GM12878 (cell line): Measurements from ENCODE around the gene PCDHA1. TPM values are rescaled to one million over a fixed set of nuclear protein-coding genes. Genes with fewer than 3 reads are reported as not detected.

Experiments
- ATAC-seq: fragments of 200-7000 bp; cut with Tn5 transposase; 3 replicates; pipeline ENCODE4 v1.9.1; 2020; ENCODE audit warnings: mild to moderate bottlenecking, moderate library complexity
- BruUV-seq: library from RNA; stranded (reverse); fragments of 400-500 nt; replicated peaks from 2 replicates; lab custom pipeline; 2021; lab: Mats Ljungman, UMichigan
- CTCF ChIA-PET: fragments of 300-600 bp; sonication (Branson Sonifier 250); formaldehyde crosslinking; extraction: SDS; loops from one replicate; lab custom pipeline; 2021; ENCODE audit warnings: inconsistent platforms; lab: Yijun Ruan, JAX
- POLR2A ChIA-PET: fragments of 350-600 bp; formaldehyde crosslinking; extraction: SDS; loops from one replicate; lab custom pipeline; 2021; ENCODE audit warnings: inconsistent platforms; lab: Charles Lee
- RAD21 ChIA-PET: fragments of 300-600 bp; sonication (Branson Sonifier 250); formaldehyde crosslinking; loops from one replicate; lab custom pipeline; 2023; ENCODE audit warnings: antibody characterized with exemption; ENCODE audit not compliant: unreplicated experiment; lab: Charles Lee
- SMC1A ChIA-PET: fragments of 300-600 bp; sonication (Branson Sonifier 250); formaldehyde crosslinking; loops from one replicate; lab custom pipeline; 2023; ENCODE audit not compliant: unreplicated experiment, uncharacterized antibody; lab: Charles Lee
- DNase-seq: peaks from one replicate; pipeline ENCODE4 v3.0.0-alpha.2; 2011; ENCODE audit warnings: low read depth, low spot score
- FAIRE-seq: peaks from 3 replicates; lab custom pipeline; 2011; peaks lifted over from hg19 to GRCh38; lab: Jason Lieb, UNC
- H2AFZ ChIP-seq: 2 replicates; pipeline ENCODE4 v1.6.0; 2011; ENCODE audit warnings: low read depth, low read length, control low read depth; ENCODE audit not compliant: control insufficient read depth
- H3K27ac ChIP-seq: 2 replicates; pipeline ENCODE4 v1.5.1; 2011; ENCODE audit warnings: control low read depth; ENCODE audit not compliant: control insufficient read depth, insufficient read depth
- H3K27me3 ChIP-seq, 2 experiments: replicated peaks in 1 of 2; 2 replicates each; pipeline versions ENCODE4 v1.6.0 to v1.6.1; 2011; ENCODE audit warnings: low read length in 1 of 2; ENCODE audit not compliant: control insufficient read depth in 2 of 2, insufficient read depth in 2 of 2
- H3K36me3 ChIP-seq, 2 experiments: 2 replicates each; pipeline ENCODE4 v1.5.1; 2011; ENCODE audit warnings: low read length in 1 of 2; ENCODE audit not compliant: control insufficient read depth in 2 of 2, insufficient read depth in 2 of 2
- H3K4me1 ChIP-seq: 2 replicates; pipeline ENCODE4 v1.6.1; 2011; ENCODE audit warnings: mild to moderate bottlenecking, low read length, moderate library complexity, mixed read lengths; ENCODE audit not compliant: control insufficient read depth, insufficient read depth
- H3K4me2 ChIP-seq: 2 replicates; pipeline ENCODE4 v1.6.0; 2011; ENCODE audit warnings: control low read depth; ENCODE audit not compliant: control insufficient read depth, insufficient read depth
- H3K4me3 ChIP-seq: fragments of 200-600 bp; sonication (generic); 2 replicates; pipeline ENCODE4 v1.5.1; 2016
- H3K79me2 ChIP-seq: 2 replicates; pipeline ENCODE4 v1.6.0; 2011; ENCODE audit warnings: low read length; ENCODE audit not compliant: control insufficient read depth, insufficient read depth
- H3K9ac ChIP-seq: 2 replicates; pipeline ENCODE4 v1.8.0; 2011; ENCODE audit warnings: low read length, control low read depth, mixed read lengths; ENCODE audit not compliant: control insufficient read depth, insufficient read depth
- H3K9me3 ChIP-seq: replicated peaks from 3 replicates; pipeline ENCODE4 v1.5.1; 2011; ENCODE audit warnings: mild to moderate bottlenecking, low read length; ENCODE audit not compliant: control insufficient read depth, insufficient read depth
- H4K20me1 ChIP-seq: 2 replicates; pipeline ENCODE4 v1.6.0; 2011; ENCODE audit not compliant: control insufficient read depth, insufficient read depth
- CBX5 ChIP-seq: sonication (generic); IDR thresholded peaks from 2 replicates; pipeline ENCODE4 v1.6.1; 2016; ENCODE audit warnings: low read depth, moderate library complexity, mild to moderate bottlenecking, inconsistent platforms
- GABPA ChIP-seq: IDR thresholded peaks from 2 replicates; pipeline ENCODE4 v1.6.1; 2014; ENCODE audit warnings: antibody characterized with exemption, low read depth, mild to moderate bottlenecking, inconsistent platforms
- NR2C2 ChIP-seq: IDR thresholded peaks from 2 replicates; pipeline ENCODE4 v1.6.1; 2011; ENCODE audit warnings: borderline replicate concordance, low read depth; ENCODE audit not compliant: control insufficient read depth, insufficient read length
- PRDM15 ChIP-seq: fragments of 450-650 bp; formaldehyde crosslinking; IDR thresholded peaks from 2 replicates; pipeline ENCODE4 v1.4.0; 2020; ENCODE audit warnings: mild to moderate bottlenecking, moderate library complexity
- SREBF1 ChIP-seq: IDR thresholded peaks from 2 replicates; pipeline ENCODE4 v1.6.1; 2012; ENCODE audit warnings: mild to moderate bottlenecking, low read length
- ZBTB4 ChIP-seq: fragments of 450-650 bp; formaldehyde crosslinking; IDR thresholded peaks from 2 replicates; pipeline ENCODE4 v1.4.0; 2022; ENCODE audit warnings: mild to moderate bottlenecking, moderate library complexity
- ZNF217 ChIP-seq: fragments of 450-650 bp; IDR thresholded peaks from 2 replicates; pipeline ENCODE4 v1.6.1; 2017; ENCODE audit warnings: antibody characterized with exemption, mild to moderate bottlenecking
- ZNF622 ChIP-seq: fragments of 450-650 bp; IDR thresholded peaks from 2 replicates; pipeline ENCODE4 v1.6.1; 2017; ENCODE audit warnings: mild to moderate bottlenecking, inconsistent platforms
- WGBS: methylation state at CpG from one replicate; pipeline ENCODE4 v1.1.6; 2016; ENCODE audit warnings: low lambda C conversion rate; ENCODE audit not compliant: insufficient replicate concordance, insufficient coverage; ENCODE audit errors: missing lambda C conversion rate; 5-methylcytosine and 5-hydroxymethylcytosine counted together
- in situ Hi-C: fragments of 300-500 bp; cut with MboI; formaldehyde crosslinking; loops from 9 replicates; pipeline ENCODE4 v1.14.3; 2018; ENCODE audit warnings: mixed read lengths
- intact Hi-C: fragments of 100-400 bp; cut with micrococcal nuclease; formaldehyde crosslinking; loops from one replicate; pipeline ENCODE4 v1.14.2; 2022; ENCODE audit not compliant: unreplicated experiment
- polyA plus RNA-seq, 11 experiments: library from polyadenylated mRNA; depleted of rRNA in 4 of 11; unstranded in 6 of 11; stranded (reverse) in 5 of 11; fragments of >200 nt; fragmentation: Nextera tagmentation in 4 of 11; fragmentation: Illumina TruSeq in 1 of 11; extraction: Ambion mirVana in 4 of 11; extraction: Trizol in 1 of 11; gene quantifications; 1 replicate in 1 of 11; 2 replicates in 10 of 11; pipeline versions ENCODE4 v1.2.1 to v1.2.3, GENCODE V29; 2011 to 2016; ENCODE audit warnings: inconsistent platforms in 2 of 11, missing spikeins in 2 of 11, low read depth in 1 of 11
- total RNA-seq, 4 experiments: library from RNA; depleted of rRNA in 3 of 4; stranded (reverse); fragments of >200 nt in 3 of 4; fragmentation: Illumina TruSeq in 1 of 4; extraction: Trizol in 1 of 4; gene quantifications; 2 replicates each; pipeline versions ENCODE4 v1.2.1 to v1.2.3, GENCODE V29; 2013 to 2021

PCDHA1 gene
- total and polyA plus RNA-seq, 10 of the 15 experiments (the other 5 are each of a cell fraction or from before 2014, with no cell fraction given): 0.03 TPM; not detected in 9

GRCh38 chr5:140988100-140988499, 202.2 kb downstream of the PCDHA1 start:
- H3K9me3 ChIP-seq: no peaks in the 10 kb centered on the region
- H3K9ac ChIP-seq: no peak overlapping the region
- H3K4me2 ChIP-seq: no peak overlapping the region
- no peak overlapping the region for H3K27ac ChIP-seq
- ChIA-PET RAD21 (no interaction called here), SMC1A (no interaction called here), CTCF (no interaction called here)
- 11% methylated on average over 5 of the region's 5 CpGs for WGBS
- DNase-seq: no peak
- in situ Hi-C loops: no loop called here
- H3K79me2 ChIP-seq: no peaks in the 10 kb centered on the region
- no peaks in the 10 kb centered on the region for H3K36me3 ChIP-seq
- no peak for ATAC-seq
- TF ChIP-seq CBX5 (no peak), SREBF1 (no peak), GABPA (no peak), ZNF622 (no peak), PRDM15 (no peak), ZNF217 (no peak), ZBTB4 (CRISPR knock-in tag) (no peak), NR2C2 (no peak)
- TF ChIP-seq, all 136 proteins: peak for 0
- no peak for FAIRE-seq
- intact Hi-C loops: no loop called here
- no peaks in the 10 kb centered on the region for H3K4me1 ChIP-seq
- H4K20me1 ChIP-seq: no peaks in the 10 kb centered on the region
- no peak overlapping the region for H3K4me3 ChIP-seq
- H3K27me3 ChIP-seq: no peaks in the 10 kb centered on the region
- no peak overlapping the region for H2AFZ ChIP-seq
- POLR2A ChIA-PET: no interaction called here
- BruUV-seq: no TSS peak
